Astrocyte (in vitro differentiated cells and primary cell): Measurements from ENCODE around the gene PDE7B. TPM values are rescaled to one million over a fixed set of nuclear protein-coding genes. Genes with fewer than 3 reads are reported as not detected.

Source experiments
- DNase-seq: peaks from one replicate; pipeline ENCODE4 v3.0.0-alpha.2; 2010; ENCODE audit warnings: low read depth
- FAIRE-seq: peaks from 2 replicates; lab custom pipeline; 2011; peaks lifted over from hg19 to GRCh38; lab: Jason Lieb, UNC
- H2AFZ ChIP-seq: 2 replicates; pipeline ENCODE4 v1.6.0; 2012; ENCODE audit warnings: low read depth, low read length, inconsistent platforms
- H3K27ac ChIP-seq: 2 replicates; pipeline ENCODE4 v1.5.1; 2011; ENCODE audit warnings: low read depth, low read length, inconsistent platforms
- H3K27me3 ChIP-seq: 2 replicates; pipeline ENCODE4 v1.6.0; 2011; ENCODE audit warnings: low read length, inconsistent platforms; ENCODE audit not compliant: insufficient read depth
- H3K36me3 ChIP-seq: 2 replicates; pipeline ENCODE4 v1.5.1; 2011; ENCODE audit warnings: low read length, inconsistent platforms; ENCODE audit not compliant: insufficient read depth
- H3K4me1 ChIP-seq: 2 replicates; pipeline ENCODE4 v1.5.1; 2011; ENCODE audit warnings: low read length, inconsistent platforms; ENCODE audit not compliant: insufficient read depth
- H3K4me2 ChIP-seq: 2 replicates; pipeline ENCODE4 v1.6.0; 2012; ENCODE audit warnings: low read length, inconsistent platforms
- H3K4me3 ChIP-seq: 2 replicates; pipeline ENCODE4 v1.5.1; 2011; ENCODE audit warnings: low read depth, mild to moderate bottlenecking, low read length, inconsistent platforms; ENCODE audit not compliant: insufficient read depth
- H3K79me2 ChIP-seq: 2 replicates; pipeline ENCODE4 v1.6.0; 2012; ENCODE audit warnings: mild to moderate bottlenecking, low read length, inconsistent platforms; ENCODE audit not compliant: insufficient read depth
- H3K9ac ChIP-seq: 2 replicates; pipeline ENCODE4 v1.6.0; 2012; ENCODE audit warnings: mild to moderate bottlenecking, low read length, inconsistent platforms
- H3K9me3 ChIP-seq: 2 replicates; pipeline ENCODE4 v1.5.1; 2012; ENCODE audit warnings: low read depth, mild to moderate bottlenecking, low read length, inconsistent platforms; ENCODE audit not compliant: insufficient read depth
- H4K20me1 ChIP-seq: 2 replicates; pipeline ENCODE4 v1.6.0; 2012; ENCODE audit warnings: low read length, inconsistent platforms; ENCODE audit not compliant: insufficient read depth
- H3K27ac Mint-ChIP-seq: one replicate; pipeline ENCODE4 v1.8.0; 2021; ENCODE audit warnings: mild to moderate bottlenecking, mixed read lengths; ENCODE audit not compliant: unreplicated experiment
- H3K27me3 Mint-ChIP-seq: one replicate; pipeline ENCODE4 v1.8.0; 2021; ENCODE audit warnings: low read depth, mixed read lengths; ENCODE audit not compliant: unreplicated experiment
- H3K36me3 Mint-ChIP-seq: one replicate; pipeline ENCODE4 v1.8.0; 2021; ENCODE audit warnings: low read depth, mixed read lengths; ENCODE audit not compliant: unreplicated experiment
- H3K4me1 Mint-ChIP-seq: one replicate; pipeline ENCODE4 v1.8.0; 2021; ENCODE audit warnings: low read depth, mixed read lengths; ENCODE audit not compliant: unreplicated experiment
- H3K4me3 Mint-ChIP-seq: one replicate; pipeline ENCODE4 v1.8.0; 2021; ENCODE audit warnings: mild to moderate bottlenecking, moderate library complexity, mixed read lengths; ENCODE audit not compliant: unreplicated experiment
- H3K9me3 Mint-ChIP-seq: one replicate; pipeline ENCODE4 v1.8.0; 2021; ENCODE audit warnings: mild to moderate bottlenecking, mixed read lengths; ENCODE audit not compliant: unreplicated experiment
- EZH2 ChIP-seq: IDR thresholded peaks from 2 replicates; pipeline ENCODE4 v1.6.1; 2012; ENCODE audit warnings: mild to moderate bottlenecking, low read length, inconsistent platforms; ENCODE audit not compliant: insufficient read depth
- total RNA-seq: library from RNA; stranded (reverse); gene quantifications from 2 replicates; pipeline ENCODE4 v1.2.1, GENCODE V29; 2021
- TF ChIP-seq, protein P1 (sequence below): IDR thresholded peaks from 2 replicates; pipeline ENCODE4 v1.5.1; 2011; ENCODE audit warnings: low read depth, mild to moderate bottlenecking, inconsistent platforms, low read length, moderate library complexity; ENCODE audit not compliant: insufficient read depth

The PDE7B gene
- total RNA-seq, 1 donor from 2014 or later = 0.27 TPM

- TF ChIP-seq, protein P1, sequence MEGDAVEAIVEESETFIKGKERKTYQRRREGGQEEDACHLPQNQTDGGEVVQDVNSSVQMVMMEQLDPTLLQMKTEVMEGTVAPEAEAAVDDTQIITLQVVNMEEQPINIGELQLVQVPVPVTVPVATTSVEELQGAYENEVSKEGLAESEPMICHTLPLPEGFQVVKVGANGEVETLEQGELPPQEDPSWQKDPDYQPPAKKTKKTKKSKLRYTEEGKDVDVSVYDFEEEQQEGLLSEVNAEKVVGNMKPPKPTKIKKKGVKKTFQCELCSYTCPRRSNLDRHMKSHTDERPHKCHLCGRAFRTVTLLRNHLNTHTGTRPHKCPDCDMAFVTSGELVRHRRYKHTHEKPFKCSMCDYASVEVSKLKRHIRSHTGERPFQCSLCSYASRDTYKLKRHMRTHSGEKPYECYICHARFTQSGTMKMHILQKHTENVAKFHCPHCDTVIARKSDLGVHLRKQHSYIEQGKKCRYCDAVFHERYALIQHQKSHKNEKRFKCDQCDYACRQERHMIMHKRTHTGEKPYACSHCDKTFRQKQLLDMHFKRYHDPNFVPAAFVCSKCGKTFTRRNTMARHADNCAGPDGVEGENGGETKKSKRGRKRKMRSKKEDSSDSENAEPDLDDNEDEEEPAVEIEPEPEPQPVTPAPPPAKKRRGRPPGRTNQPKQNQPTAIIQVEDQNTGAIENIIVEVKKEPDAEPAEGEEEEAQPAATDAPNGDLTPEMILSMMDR = no peak
- TF ChIP-seq EZH2 = no peak
- no peak overlapping the region for H3K9ac ChIP-seq
- no peaks in the 10 kb centered on the region for H4K20me1 ChIP-seq
- H3K9me3 ChIP-seq = no peaks in the 10 kb centered on the region
- no peak overlapping the region for H2AFZ ChIP-seq
- no peaks in the 10 kb centered on the region for H3K4me1 ChIP-seq
- Mint-ChIP-seq H3K9me3 (peaks cover 3% of the 10 kb centered on the region), H3K4me1 (no peaks in the 10 kb centered on the region), H3K27ac (no peak overlapping the region), H3K27me3 (no peaks in the 10 kb centered on the region), H3K36me3 (no peaks in the 10 kb centered on the region), H3K4me3 (no peak overlapping the region)
- no peak overlapping the region for H3K27ac ChIP-seq
- FAIRE-seq (no peak), DNase-seq (no peak)
- no peaks in the 10 kb centered on the region for H3K27me3 ChIP-seq
- no peaks in the 10 kb centered on the region for H3K79me2 ChIP-seq
- no peak overlapping the region for H3K4me2 ChIP-seq
- H3K4me3 ChIP-seq = no peak overlapping the region
- H3K36me3 ChIP-seq = no peaks in the 10 kb centered on the region
Observed at GRCh38 chr6:136213012-136213539, 361.6 kb downstream of the PDE7B start.

DNA sequence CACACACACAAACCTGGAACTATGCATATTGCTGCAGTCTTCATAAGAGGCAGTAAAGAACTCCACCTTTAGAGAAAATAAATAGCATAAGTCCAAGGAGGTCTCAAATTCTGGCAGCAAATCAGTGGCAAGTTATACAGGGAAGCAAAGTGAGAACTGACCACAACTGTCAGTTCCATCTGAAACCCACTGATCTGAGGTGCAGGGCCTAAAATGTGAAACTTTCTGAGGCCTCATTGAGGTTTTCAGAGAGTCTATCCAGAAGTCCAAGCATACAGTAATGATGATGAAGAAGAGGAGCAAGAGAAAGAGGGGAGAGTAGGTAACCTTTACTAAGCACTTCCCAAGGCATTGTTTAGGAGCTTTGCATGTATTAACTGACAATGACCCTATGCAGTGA lies 362.4 kb downstream of the PDE7B start:
- Mint-ChIP-seq H3K27me3 (no peaks in the 10 kb centered on the region), H3K4me3 (no peak overlapping the region), H3K27ac (no peak overlapping the region), H3K9me3 (peaks cover 2% of the 10 kb centered on the region), H3K4me1 (no peaks in the 10 kb centered on the region), H3K36me3 (no peaks in the 10 kb centered on the region)
- Histone ChIP-seq H3K36me3 (no peaks in the 10 kb centered on the region), H3K4me2 (no peak overlapping the region), H3K4me1 (no peaks in the 10 kb centered on the region), H2AFZ (no peak overlapping the region), H3K79me2 (no peaks in the 10 kb centered on the region), H3K4me3 (no peak overlapping the region), H3K9ac (no peak overlapping the region), H4K20me1 (no peaks in the 10 kb centered on the region), H3K9me3 (no peaks in the 10 kb centered on the region), H3K27me3 (no peaks in the 10 kb centered on the region), H3K27ac (no peak overlapping the region)
- FAIRE-seq = no peak
- DNase-seq = no peak
- TF ChIP-seq, protein P1 = no peak
- TF ChIP-seq EZH2 = no peak
